HepG2 (cell line): ENCODE measurements around the gene TAF1B. TPM values are rescaled to one million over a fixed set of nuclear protein-coding genes. Genes with fewer than 3 reads are reported as not detected.

Experiments used
- AGO1 ChIP-seq: fragments of 200-400 bp; formaldehyde crosslinking; IDR thresholded peaks from 2 replicates; pipeline ENCODE4 v1.6.1; 2017; ENCODE audit warnings: mild to moderate bottlenecking, low read depth, low read length, moderate library complexity; ENCODE audit not compliant: poor library complexity, severe bottlenecking
- ARNTL ChIP-seq: sonication (generic); formaldehyde crosslinking; IDR thresholded peaks from 2 replicates; pipeline ENCODE4 v1.4.0; 2020; ENCODE audit warnings: mild to moderate bottlenecking, missing genetic modification reagents
- EED ChIP-seq: sonication (generic); formaldehyde crosslinking; IDR thresholded peaks from 2 replicates; pipeline ENCODE4 v1.5.0; 2020; ENCODE audit warnings: mild to moderate bottlenecking, missing genetic modification reagents
- FOXM1 ChIP-seq: sonication (generic); formaldehyde crosslinking; IDR thresholded peaks from 2 replicates; pipeline ENCODE4 v1.5.0; 2020; ENCODE audit warnings: missing genetic modification reagents
- NAIF1 ChIP-seq: sonication (generic); formaldehyde crosslinking; IDR thresholded peaks from 2 replicates; pipeline ENCODE4 v1.5.0; 2020; ENCODE audit warnings: mild to moderate bottlenecking, missing genetic modification reagents, borderline replicate concordance
- PRPF4 ChIP-seq: fragments of 200-400 bp; formaldehyde crosslinking; IDR thresholded peaks from 2 replicates; pipeline ENCODE4 v1.6.1; 2016; ENCODE audit warnings: low read length, low read depth; ENCODE audit not compliant: poor library complexity, severe bottlenecking
- PTBP1 ChIP-seq: fragments of 200-400 bp; formaldehyde crosslinking; IDR thresholded peaks from 2 replicates; pipeline ENCODE4 v1.6.1; 2018; ENCODE audit warnings: low read length, low read depth; ENCODE audit not compliant: poor library complexity, severe bottlenecking
- TBL1XR1 ChIP-seq: fragments of 150-350 bp; IDR thresholded peaks from 2 replicates; pipeline ENCODE4 v1.6.1; 2014; ENCODE audit warnings: borderline replicate concordance, low read length; ENCODE audit not compliant: partially characterized antibody
- YEATS4 ChIP-seq: sonication (generic); formaldehyde crosslinking; IDR thresholded peaks from 2 replicates; pipeline ENCODE4 v1.4.0; 2020; ENCODE audit warnings: missing genetic modification reagents, borderline replicate concordance
- ZBTB46 ChIP-seq: sonication (generic); formaldehyde crosslinking; IDR thresholded peaks from 2 replicates; pipeline ENCODE4 v1.4.0; 2020; ENCODE audit warnings: mild to moderate bottlenecking, missing genetic modification reagents, borderline replicate concordance
- ZBTB8A ChIP-seq: sonication (generic); formaldehyde crosslinking; IDR thresholded peaks from 2 replicates; pipeline ENCODE4 v1.4.0; 2020; ENCODE audit warnings: mild to moderate bottlenecking, low read depth, missing genetic modification reagents, borderline replicate concordance
- ZMAT5 ChIP-seq: sonication (generic); formaldehyde crosslinking; IDR thresholded peaks from 2 replicates; pipeline ENCODE4 v1.5.0; 2020; ENCODE audit warnings: mild to moderate bottlenecking, low read depth, missing genetic modification reagents, borderline replicate concordance
- ZNF503 ChIP-seq: sonication (generic); formaldehyde crosslinking; IDR thresholded peaks from 2 replicates; pipeline ENCODE4 v1.4.0; 2020; ENCODE audit warnings: missing genetic modification reagents
- ZNF574 ChIP-seq: sonication (generic); formaldehyde crosslinking; IDR thresholded peaks from 2 replicates; pipeline ENCODE4 v1.4.0; 2020; ENCODE audit warnings: missing genetic modification reagents
- ZNF878 ChIP-seq: sonication (generic); formaldehyde crosslinking; IDR thresholded peaks from 2 replicates; pipeline ENCODE4 v1.8.1; 2023; ENCODE audit warnings: mild to moderate bottlenecking, missing genetic modification reagents, moderate library complexity
- ZUFSP ChIP-seq: sonication (generic); formaldehyde crosslinking; IDR thresholded peaks from 2 replicates; pipeline ENCODE4 v1.9.0; 2021; ENCODE audit warnings: missing genetic modification reagents, mild to moderate bottlenecking, borderline replicate concordance
- polyA plus RNA-seq, 8 experiments: library from polyadenylated mRNA; depleted of rRNA in 3 of 8; stranded (reverse) in 7 of 8; unstranded in 1 of 8; fragments of >200 nt; fragmentation: Illumina TruSeq in 4 of 8; extraction: Trizol in 4 of 8; gene quantifications; 2 replicates each; pipeline versions ENCODE4 v1.2.1 to v1.2.3, GENCODE V29; 2011 to 2016; ENCODE audit warnings: low read depth in 4 of 8, missing spikeins in 1 of 8, mixed read lengths in 1 of 8; ENCODE audit not compliant: insufficient read depth in 1 of 8
- total RNA-seq, 5 experiments: library from RNA; depleted of rRNA; stranded (reverse); fragments of >200 nt; fragmentation: Illumina TruSeq; extraction: Trizol; gene quantifications; 2 replicates each; pipeline ENCODE4 v1.2.3, GENCODE V29; 2016; ENCODE audit warnings: low read depth in 1 of 5

The TAF1B gene
- total and polyA plus RNA-seq, 2 of the 13 experiments (the other 11 are each of a cell fraction or from before 2014, with no cell fraction given), result 13.3 to 27.7 TPM

GRCh38 chr2:9813312-9814128 is 29.8 kb upstream of the TAF1B start (continued):
- TF ChIP-seq ZBTB46 (CRISPR knock-in tag), result no peak
- TF ChIP-seq ARNTL (CRISPR knock-in tag), result no peak
- peak; percentile 70; the same call in 1 of the 2 replicates for TF ChIP-seq EED
- TF ChIP-seq ZNF503 (CRISPR knock-in tag), result no peak
- TF ChIP-seq ZBTB8A, result no peak
- TF ChIP-seq YEATS4 (CRISPR knock-in tag), result no peak
- TF ChIP-seq ZNF574, result peak; percentile 63; the same call in 1 of the 2 replicates
- TF ChIP-seq ZUFSP, result no peak
- no peak for TF ChIP-seq ZNF878 (CRISPR knock-in tag)
- no peak for TF ChIP-seq TBL1XR1
- no peak for TF ChIP-seq PRPF4
- no peak for TF ChIP-seq NAIF1 (CRISPR knock-in tag)
- TF ChIP-seq AGO1, result no peak
- TF ChIP-seq FOXM1, result no peak
- peak; percentile 13 for TF ChIP-seq PTBP1
- TF ChIP-seq ZMAT5 (CRISPR knock-in tag), result no peak
